Trophoblast cell (in vitro differentiated cells and primary cell): ENCODE data around the gene KIAA2012.
A peak's percentile ranks its signal among the peaks of the same experiment; 100 is the strongest.

Experiments
- DNase-seq, 2 donors: peaks; one replicate each; pipeline ENCODE4 v3.0.0-alpha.2; 2016
- H2AFZ ChIP-seq: 2 replicates; pipeline ENCODE4 v1.6.1; 2013; ENCODE audit warnings: low read length, moderate library complexity, mild to moderate bottlenecking; ENCODE audit not compliant: insufficient read depth, poor library complexity
- H2AK5ac ChIP-seq: 2 replicates; pipeline ENCODE4 v1.6.1; 2013; ENCODE audit warnings: mild to moderate bottlenecking, low read length
- H2BK120ac ChIP-seq: 2 replicates; pipeline ENCODE4 v1.6.1; 2013; ENCODE audit warnings: low read length, mild to moderate bottlenecking, moderate library complexity; ENCODE audit not compliant: insufficient read depth, poor library complexity
- H2BK12ac ChIP-seq: 2 replicates; pipeline ENCODE4 v1.6.1; 2013; ENCODE audit warnings: mild to moderate bottlenecking, low read length, moderate library complexity
- H2BK5ac ChIP-seq: 2 replicates; pipeline ENCODE4 v1.6.1; 2013; ENCODE audit warnings: low read length, low read depth, moderate library complexity, mild to moderate bottlenecking; ENCODE audit not compliant: poor library complexity
- H3K14ac ChIP-seq: 2 replicates; pipeline ENCODE4 v1.6.1; 2013; ENCODE audit warnings: mild to moderate bottlenecking, low read length
- H3K18ac ChIP-seq: 2 replicates; pipeline ENCODE4 v1.6.1; 2013; ENCODE audit warnings: mild to moderate bottlenecking, low read length
- H3K23ac ChIP-seq: 2 replicates; pipeline ENCODE4 v1.6.1; 2013; ENCODE audit warnings: low read length
- H3K27ac ChIP-seq: 2 replicates; pipeline ENCODE4 v1.5.1; 2013; ENCODE audit warnings: low read depth, mild to moderate bottlenecking, inconsistent platforms, low read length, moderate library complexity
- H3K27me3 ChIP-seq: 2 replicates; pipeline ENCODE4 v1.6.1; 2013; ENCODE audit warnings: inconsistent platforms, mild to moderate bottlenecking, low read length, moderate library complexity; ENCODE audit not compliant: insufficient read depth
- H3K36me3 ChIP-seq, 2 experiments: 1 replicate in 1 of 2; 2 replicates in 1 of 2; pipeline ENCODE4 v1.6.1; 2013; ENCODE audit warnings: low read length in 2 of 2, mild to moderate bottlenecking in 2 of 2, moderate library complexity in 1 of 2; ENCODE audit not compliant: insufficient read depth in 2 of 2, control insufficient read depth in 1 of 2
- H3K4ac ChIP-seq: 2 replicates; pipeline ENCODE4 v1.6.1; 2013; ENCODE audit warnings: low read depth, mild to moderate bottlenecking, low read length, moderate library complexity
- H3K4me1 ChIP-seq, 2 experiments: 1 replicate in 1 of 2; 2 replicates in 1 of 2; pipeline ENCODE4 v1.6.1; 2013; ENCODE audit warnings: low read length in 2 of 2, mild to moderate bottlenecking in 2 of 2, moderate library complexity in 1 of 2; ENCODE audit not compliant: insufficient read depth in 2 of 2, control insufficient read depth in 1 of 2
- H3K4me2 ChIP-seq: 2 replicates; pipeline ENCODE4 v1.6.1; 2013; ENCODE audit warnings: inconsistent platforms, mild to moderate bottlenecking, low read length, moderate library complexity
- H3K4me3 ChIP-seq: 2 replicates; pipeline ENCODE4 v1.5.1; 2013; ENCODE audit warnings: mild to moderate bottlenecking, low read depth, low read length, inconsistent platforms
- H3K79me1 ChIP-seq: one replicate; pipeline ENCODE4 v1.6.1; 2013; ENCODE audit warnings: low read length
- H3K79me2 ChIP-seq: 2 replicates; pipeline ENCODE4 v1.6.1; 2013; ENCODE audit warnings: low read length, mild to moderate bottlenecking; ENCODE audit not compliant: control insufficient read depth, insufficient read depth, poor library complexity
- H3K9ac ChIP-seq: 2 replicates; pipeline ENCODE4 v1.6.1; 2013; ENCODE audit warnings: mild to moderate bottlenecking, low read length
- H3K9me3 ChIP-seq: 2 replicates; pipeline ENCODE4 v1.6.1; 2013; ENCODE audit warnings: low read depth, mild to moderate bottlenecking, control low read depth, inconsistent platforms, low read length; ENCODE audit not compliant: insufficient read depth
- H4K12ac ChIP-seq: 2 replicates; pipeline ENCODE4 v1.6.1; 2013; ENCODE audit warnings: low read depth, mild to moderate bottlenecking, low read length, moderate library complexity
- H4K8ac ChIP-seq: 2 replicates; pipeline ENCODE4 v1.6.1; 2013; ENCODE audit warnings: low read depth, mild to moderate bottlenecking, low read length, moderate library complexity
- H4K91ac ChIP-seq: one replicate; pipeline ENCODE4 v1.6.1; 2013; ENCODE audit warnings: low read depth, mild to moderate bottlenecking, low read length, moderate library complexity
- WGBS: extraction: QIAGEN DNeasy Blood & Tissue Kit; methylation state at CpG from one replicate; pipeline ENCODE4 v1.1.7; 2013; ENCODE audit warnings: missing lambda C conversion rate; ENCODE audit not compliant: insufficient read length, insufficient coverage; ENCODE audit errors: extremely low coverage; 5-methylcytosine and 5-hydroxymethylcytosine counted together

KIAA2012 gene

DNA sequence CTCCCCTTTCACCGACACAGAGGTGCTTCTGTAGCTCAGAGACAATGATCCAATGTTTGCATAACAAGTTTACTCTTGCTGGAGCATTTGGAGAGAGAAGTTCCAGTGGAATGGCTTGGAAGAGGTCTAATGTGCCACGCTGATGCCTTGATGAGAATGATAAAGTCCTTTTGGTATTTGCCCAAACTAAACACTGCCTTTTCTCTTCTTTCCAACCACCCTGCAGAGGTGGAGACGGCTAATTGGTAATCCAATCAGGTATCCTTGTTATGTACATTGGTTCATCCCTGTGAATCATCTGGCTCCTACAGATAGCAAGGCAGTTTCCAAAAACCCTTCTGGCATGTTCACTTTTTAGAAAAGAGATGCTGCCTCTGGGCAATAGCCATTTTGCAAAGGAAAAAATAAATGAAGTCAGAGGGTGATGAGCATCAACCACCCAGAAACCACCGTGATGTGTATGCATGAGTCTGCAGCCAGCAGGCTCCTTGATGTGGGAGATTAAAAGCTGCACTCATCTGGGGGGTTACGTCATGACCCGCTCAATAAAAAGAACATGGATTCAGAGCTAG, 40.6 kb downstream of the KIAA2012 start:
- Histone ChIP-seq H2AFZ (no peak overlapping the region), H2BK120ac (no peak overlapping the region), H3K36me3 (no peaks in the 10 kb centered on the region), H3K9ac (no peak overlapping the region), H3K27ac (no peak overlapping the region), H4K91ac (no peak overlapping the region), H3K4me1 (no peaks in the 10 kb centered on the region), H4K8ac (no peak overlapping the region), H4K12ac (no peak overlapping the region), H3K27me3 (no peaks in the 10 kb centered on the region), H3K4me3 (no peak overlapping the region), H3K4me2 (no peak overlapping the region), H3K4ac (no peak overlapping the region), H2BK5ac (no peak overlapping the region), H3K23ac (no peak overlapping the region), H3K18ac (no peak overlapping the region), H3K79me1 (no peaks in the 10 kb centered on the region), H2AK5ac (no peak overlapping the region), H3K14ac (no peak overlapping the region), H3K79me2 (no peaks in the 10 kb centered on the region), H3K9me3 (peaks cover 5% of the 10 kb centered on the region), H2BK12ac (no peak overlapping the region)
- WGBS, result no CpG with 5 or more reads among the region's 6 CpGs
- no peak for DNase-seq

DNA sequence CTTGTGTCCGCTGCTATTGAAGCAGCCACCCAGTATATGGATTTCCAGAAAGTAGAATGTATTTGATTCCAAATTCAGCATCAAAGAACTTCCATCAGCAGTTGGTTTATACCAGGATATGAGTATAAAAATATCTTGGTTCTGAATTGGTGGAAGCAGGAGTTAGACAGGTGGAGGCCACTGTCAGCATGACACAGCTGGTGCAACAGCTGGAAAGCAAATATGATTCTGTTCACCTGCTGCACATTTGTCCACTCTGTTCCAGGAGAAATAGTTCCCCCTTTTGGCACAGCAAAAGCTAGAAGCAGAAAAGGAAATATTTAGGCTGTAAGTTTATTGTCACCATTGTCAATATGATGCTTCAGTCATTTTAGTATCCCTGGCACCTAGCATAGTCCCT, 41.2 kb downstream of the KIAA2012 start:
- Histone ChIP-seq H3K9me3 (peaks cover 5% of the 10 kb centered on the region), H4K12ac (no peak overlapping the region), H3K27ac (no peak overlapping the region), H3K23ac (no peak overlapping the region), H2AK5ac (no peak overlapping the region), H3K79me2 (no peaks in the 10 kb centered on the region), H3K14ac (no peak overlapping the region), H2BK5ac (no peak overlapping the region), H2BK12ac (no peak overlapping the region), H3K4me1 (no peaks in the 10 kb centered on the region), H4K8ac (no peak overlapping the region), H3K27me3 (no peaks in the 10 kb centered on the region), H3K18ac (no peak overlapping the region), H3K36me3 (no peaks in the 10 kb centered on the region), H4K91ac (no peak overlapping the region), H3K79me1 (no peaks in the 10 kb centered on the region), H3K4me2 (no peak overlapping the region), H3K4ac (no peak overlapping the region), H2AFZ (no peak overlapping the region), H3K4me3 (no peak overlapping the region), H3K9ac (no peak overlapping the region), H2BK120ac (no peak overlapping the region)
- no CpG with 5 or more reads among the region's 1 CpG for WGBS
- DNase-seq, result no peak

DNA sequence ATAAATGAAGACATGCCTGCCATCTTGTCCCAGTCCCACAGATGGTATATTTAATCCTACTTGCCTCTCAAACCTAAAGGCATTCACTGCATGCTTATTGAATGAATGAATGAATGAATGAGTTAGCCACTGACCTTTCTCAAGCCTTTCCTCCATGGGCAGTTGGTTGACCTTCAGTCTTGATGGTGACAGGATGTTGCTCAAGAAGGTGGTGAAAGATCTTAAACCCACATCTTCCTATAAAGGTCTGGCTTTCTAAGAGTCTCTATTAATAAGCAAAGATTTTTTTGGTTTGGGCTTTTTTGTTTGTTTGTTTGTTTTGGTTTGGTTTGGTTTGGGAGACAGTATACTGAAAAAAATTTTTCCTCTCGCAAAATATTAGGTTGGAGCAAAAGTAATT, 41.7 kb downstream of the KIAA2012 start:
- no peaks in the 10 kb centered on the region for H3K36me3 ChIP-seq
- no peak overlapping the region for H2BK120ac ChIP-seq
- H3K4me2 ChIP-seq, result no peak overlapping the region
- WGBS, result no CpG with 5 or more reads among the region's 1 CpG
- no peak overlapping the region for H3K23ac ChIP-seq
- no peak overlapping the region for H2AFZ ChIP-seq
- DNase-seq, result no peak
- no peaks in the 10 kb centered on the region for H3K4me1 ChIP-seq
- no peaks in the 10 kb centered on the region for H3K79me1 ChIP-seq
- H3K9me3 ChIP-seq, result peaks cover 5% of the 10 kb centered on the region
- no peak overlapping the region for H3K4me3 ChIP-seq
- H2BK12ac ChIP-seq, result no peak overlapping the region
- H4K91ac ChIP-seq, result no peak overlapping the region
- H2BK5ac ChIP-seq, result no peak overlapping the region
- no peak overlapping the region for H3K18ac ChIP-seq
- no peaks in the 10 kb centered on the region for H3K27me3 ChIP-seq
- no peak overlapping the region for H4K12ac ChIP-seq
- H3K14ac ChIP-seq, result no peak overlapping the region
- H3K27ac ChIP-seq, result no peak overlapping the region
- no peaks in the 10 kb centered on the region for H3K79me2 ChIP-seq
- no peak overlapping the region for H4K8ac ChIP-seq
- no peak overlapping the region for H3K9ac ChIP-seq
- no peak overlapping the region for H2AK5ac ChIP-seq
- no peak overlapping the region for H3K4ac ChIP-seq

DNA sequence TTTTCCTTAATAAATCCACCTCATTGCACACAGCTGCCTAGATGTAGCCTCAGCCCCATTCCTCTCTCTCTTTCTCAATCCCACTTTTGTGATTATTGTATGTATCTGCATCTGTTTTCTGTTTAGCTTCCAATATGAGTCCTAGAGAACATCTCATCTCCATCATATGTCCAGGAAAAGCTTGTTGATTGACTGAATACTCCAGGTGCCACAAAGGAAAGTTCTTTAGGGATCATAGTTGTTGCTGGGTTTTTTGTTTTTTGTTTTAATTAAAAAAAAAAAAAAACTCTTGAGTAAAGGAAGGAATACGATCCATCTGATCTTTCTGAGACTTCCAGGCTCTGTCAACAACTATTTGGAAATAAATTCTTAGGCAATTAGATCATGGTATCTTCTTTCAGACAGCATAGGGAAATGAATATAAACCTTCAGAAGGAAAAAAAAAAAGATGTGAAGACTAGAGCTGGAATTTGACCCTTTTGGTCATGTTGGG, 42.5 kb downstream of the KIAA2012 start:
- Histone ChIP-seq H3K18ac (no peak overlapping the region), H3K9ac (no peak overlapping the region), H3K4ac (no peak overlapping the region), H2AK5ac (no peak overlapping the region), H3K79me1 (no peaks in the 10 kb centered on the region), H2BK12ac (no peak overlapping the region), H3K23ac (no peak overlapping the region), H4K91ac (no peak overlapping the region), H2BK5ac (no peak overlapping the region), H3K36me3 (no peaks in the 10 kb centered on the region), H2BK120ac (no peak overlapping the region), H3K4me3 (no peak overlapping the region), H3K27me3 (no peaks in the 10 kb centered on the region), H4K12ac (no peak overlapping the region), H3K4me2 (no peak overlapping the region), H3K4me1 (no peaks in the 10 kb centered on the region), H3K14ac (no peak overlapping the region), H3K79me2 (no peaks in the 10 kb centered on the region), H2AFZ (no peak overlapping the region), H3K9me3 (peaks cover 7% of the 10 kb centered on the region), H4K8ac (no peak overlapping the region), H3K27ac (no peak overlapping the region)
- DNase-seq, result peak in 1 of 2 donors; percentile 12
- WGBS, result no CpG with 5 or more reads among the region's 1 CpG
